ENCODE results near the gene ZNF207.
"Not testable (repeated sequence)": the region's sequence is repeated elsewhere in the genome, so short reads cannot be mapped to it uniquely, and the experiment has no call there.

Gene ZNF207

DNA sequence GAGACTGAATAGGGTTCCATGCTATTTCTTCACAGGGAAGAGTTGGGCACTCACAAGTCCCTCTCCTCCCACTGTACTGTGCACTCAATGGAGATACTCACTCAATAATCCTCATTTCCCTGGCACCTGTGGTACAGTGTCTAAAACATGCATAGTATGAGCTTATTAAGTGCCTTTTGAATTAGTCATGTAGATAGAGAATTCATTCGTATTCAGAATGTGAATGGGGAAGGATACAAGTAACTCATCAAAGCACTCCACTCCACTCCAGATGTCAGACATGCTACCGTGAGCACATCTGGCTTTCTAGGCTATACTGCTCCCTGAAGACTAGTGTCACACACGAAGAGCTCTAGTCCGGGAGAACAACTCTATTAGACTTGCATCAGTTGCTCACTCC, 14.3 kb upstream of the ZNF207 start:
- DNase-seq, result no peak

DNA sequence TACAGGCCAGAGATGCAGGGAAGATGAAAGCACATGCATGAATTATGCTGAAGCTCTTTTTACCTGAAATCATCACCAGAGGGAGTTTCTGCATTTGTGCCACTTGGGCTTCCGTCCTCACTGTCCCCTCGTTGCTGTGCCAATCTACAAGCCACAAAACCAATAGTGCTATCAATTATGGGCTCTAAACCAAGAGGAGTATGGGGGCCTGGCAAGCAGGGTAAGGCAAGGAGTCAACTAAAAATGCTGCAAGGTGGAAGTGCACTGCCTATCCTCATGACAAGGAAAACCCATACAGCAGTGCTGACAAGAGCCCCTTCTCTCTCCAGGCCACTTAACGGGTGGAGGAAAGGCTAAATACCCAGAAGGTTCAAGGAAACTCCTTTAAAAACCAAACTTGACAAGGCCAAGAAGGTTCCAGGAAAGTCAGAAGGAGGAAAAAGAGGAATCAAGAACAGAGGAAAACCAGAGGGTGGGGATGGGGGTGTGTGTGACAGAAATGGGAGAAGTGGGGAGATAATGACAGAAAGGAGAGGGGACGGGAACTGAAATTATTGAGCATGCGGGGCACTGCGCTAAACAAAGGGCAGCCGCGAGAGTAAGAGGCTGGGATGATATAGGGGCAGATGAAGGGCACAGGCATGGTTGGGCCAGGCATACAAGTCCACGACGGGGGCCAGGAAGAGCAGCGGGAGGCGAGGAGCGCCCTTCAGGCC, 8.7 kb upstream of the ZNF207 start:
- peak in 4 of 5 donors; percentile 31 to 65 (median 48) for DNase-seq

GRCh38 chr17:32341857-32342602, 7.9 kb upstream of the ZNF207 start, which contains the start of gene C17orf75:
TSS of gene C17orf75 (minus strand) at chr17:32342173. CDS start at chr17:32342139, 34 bp downstream.
- peak; percentile 40 to 82 (median 59) for DNase-seq

DNA sequence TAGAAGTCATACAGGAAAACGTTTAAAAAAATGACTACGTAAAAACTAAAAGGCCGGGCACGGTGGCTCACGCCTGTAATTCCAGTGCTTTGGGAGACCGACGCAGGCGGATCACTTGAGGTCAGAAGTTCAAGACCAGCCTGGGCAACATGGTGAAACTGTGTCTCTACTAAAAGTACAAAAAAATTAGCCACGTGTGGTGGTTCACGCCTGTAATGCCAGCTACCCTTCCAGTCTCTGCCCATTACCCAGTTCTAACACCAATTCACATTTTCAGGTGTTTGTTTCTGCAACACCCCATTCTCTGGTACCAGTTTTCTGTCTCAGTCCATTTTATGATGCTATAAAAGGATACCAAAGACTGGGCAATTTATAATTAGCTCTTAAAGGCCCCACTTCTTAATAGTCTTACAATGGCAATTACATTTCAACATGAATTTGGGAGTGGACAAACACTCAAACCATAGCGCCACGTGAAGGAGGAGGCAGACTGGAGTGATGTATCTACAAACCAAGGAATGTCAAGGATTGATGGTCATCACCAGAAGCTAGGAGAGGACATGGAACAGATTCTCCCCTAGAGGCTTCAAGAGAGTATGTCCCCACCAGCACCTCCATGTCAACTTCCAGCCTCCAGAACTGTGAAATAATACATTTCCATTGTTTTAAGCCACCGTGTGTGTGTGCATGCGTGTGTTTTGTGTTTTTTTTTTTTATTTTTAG, 7.2 kb upstream of the ZNF207 start:
- DNase-seq, result no peak

- DNase-seq, result no peak
Observed at GRCh38 chr17:32345951-32346600, 3.9 kb upstream of the ZNF207 start.

DNA sequence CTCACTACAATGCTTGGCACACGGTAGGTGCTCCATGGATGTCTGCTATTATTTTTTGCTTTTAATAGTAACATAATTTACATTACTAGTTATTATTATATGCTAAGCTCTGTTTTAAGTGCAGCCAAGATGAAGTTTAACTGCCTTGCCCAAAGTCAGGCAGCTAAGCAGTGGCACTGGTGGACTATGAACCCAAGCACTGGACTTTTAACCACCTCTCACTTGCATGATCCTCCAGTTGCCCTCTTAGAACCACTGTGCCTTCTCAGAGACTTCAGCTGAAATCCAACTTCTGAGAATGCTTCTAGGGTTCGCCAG, 1.5 kb upstream of the ZNF207 start:
- DNase-seq, result no peak

DNA sequence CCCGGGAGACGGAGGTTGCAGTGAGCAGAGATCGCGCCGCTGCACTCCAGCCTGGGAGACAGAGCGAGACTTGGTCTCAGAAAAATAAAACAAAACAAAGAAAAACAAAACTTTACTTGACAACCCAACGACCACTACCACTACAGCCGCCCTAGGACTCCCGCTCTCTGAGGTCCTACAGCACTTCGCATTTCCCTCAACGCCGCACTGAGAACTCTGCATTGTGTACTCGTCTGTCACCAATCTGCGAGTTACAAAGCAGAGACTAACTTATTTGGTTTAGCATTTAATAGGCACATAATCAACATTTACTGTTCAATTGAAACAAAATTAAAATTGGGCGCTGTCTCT, 479 bp upstream of the ZNF207 start:
- DNase-seq, result peak in 1 of 5 donors; percentile 10

DNA sequence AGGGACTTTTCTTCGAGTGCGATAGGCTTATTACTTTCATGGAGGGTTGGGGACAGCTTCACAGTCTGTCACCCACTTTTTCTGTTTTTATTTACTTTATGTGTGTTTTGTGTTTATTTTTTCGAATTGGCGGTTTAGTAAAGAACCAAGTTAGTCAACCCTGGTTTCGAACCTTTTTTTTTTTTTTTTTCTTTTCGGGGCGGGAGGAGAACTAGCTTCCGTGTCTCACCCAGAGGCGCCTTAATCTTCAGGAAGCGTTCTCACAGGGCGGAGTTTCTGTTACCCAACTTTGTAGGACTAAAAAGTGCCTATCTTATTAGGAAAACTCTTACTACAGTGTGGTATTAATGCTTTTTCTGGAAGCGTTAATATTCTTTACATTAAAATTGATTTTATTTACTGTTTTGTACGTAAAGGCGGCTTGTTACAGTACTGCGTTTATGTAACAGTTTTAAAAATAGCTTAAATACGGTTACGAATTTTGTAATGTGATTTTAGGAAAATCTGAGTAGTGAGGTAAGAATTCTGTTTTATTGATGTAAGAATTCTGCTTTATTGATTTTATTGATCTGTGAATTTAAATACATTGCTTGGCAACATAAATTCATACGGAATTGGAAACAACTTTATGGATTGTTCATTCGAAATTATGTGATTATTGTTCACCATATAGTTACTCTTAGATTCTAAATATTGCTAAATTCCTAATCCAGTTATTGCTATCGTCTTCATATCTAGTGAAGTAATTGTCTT, 885 bp downstream of the ZNF207 start:
- DNase-seq, result peak; percentile 22 to 65 (median 34)

GRCh38 chr17:32352734-32353133, 2.8 kb downstream of the ZNF207 start:
- not testable (repeated sequence) for DNase-seq

DNA sequence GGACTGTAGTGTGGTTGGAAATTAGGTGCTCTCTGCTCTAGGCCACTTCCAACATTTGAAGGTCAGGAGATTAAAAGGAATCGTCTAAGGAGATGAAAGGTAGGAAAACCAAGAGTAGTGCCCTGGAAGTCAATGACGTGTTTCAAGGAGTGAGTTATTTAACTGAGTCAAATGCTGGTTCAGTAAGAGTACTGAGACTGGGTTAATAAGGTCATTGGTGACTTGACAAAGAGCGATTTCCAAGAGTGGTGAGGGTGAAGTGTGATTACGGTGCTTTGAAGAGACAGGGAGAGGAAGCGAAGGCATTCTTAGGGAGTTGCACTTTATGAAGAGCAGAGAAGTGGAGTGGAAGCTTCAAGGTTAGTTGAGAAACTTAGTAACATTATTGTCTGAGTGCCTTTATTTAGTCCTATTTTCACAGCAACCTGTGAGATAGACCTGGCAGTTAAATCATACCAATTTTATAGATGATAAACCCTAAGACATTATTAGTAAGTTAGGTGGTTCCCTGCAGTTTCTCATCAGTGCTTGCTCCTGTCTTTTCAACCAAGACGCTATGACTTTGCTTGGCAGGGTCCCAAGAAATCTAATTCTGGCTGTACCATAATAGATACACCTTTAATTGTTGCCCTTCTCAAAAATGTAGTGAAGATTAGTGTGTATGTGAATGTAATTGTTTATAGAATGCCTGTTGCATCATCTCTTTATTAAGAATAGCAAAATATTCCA, 5.9 kb downstream of the ZNF207 start:
- DNase-seq, result no peak

DNA sequence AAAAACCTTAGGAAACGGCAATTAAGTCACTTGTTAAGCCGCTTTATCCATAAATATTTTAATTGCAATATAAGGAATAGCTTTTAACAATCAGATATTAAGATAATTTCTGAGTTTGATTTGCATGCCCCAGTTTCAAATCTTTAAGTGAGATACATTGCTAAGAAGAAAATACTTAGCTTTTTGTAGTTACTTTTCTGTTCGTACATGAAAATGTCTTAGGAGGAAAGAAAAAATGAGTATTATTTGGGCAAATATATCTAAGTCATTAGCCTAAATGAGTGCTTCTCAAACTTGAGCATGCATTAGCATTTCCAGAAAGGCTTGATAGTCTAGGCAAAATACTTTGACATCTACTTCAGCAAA, 6.4 kb downstream of the ZNF207 start:
- no peak for DNase-seq

- DNase-seq, result no peak
Observed at GRCh38 chr17:32356750-32357149, 6.8 kb downstream of the ZNF207 start.

- no peak for DNase-seq
Observed at GRCh38 chr17:32357615-32358014, 7.7 kb downstream of the ZNF207 start.

DNA sequence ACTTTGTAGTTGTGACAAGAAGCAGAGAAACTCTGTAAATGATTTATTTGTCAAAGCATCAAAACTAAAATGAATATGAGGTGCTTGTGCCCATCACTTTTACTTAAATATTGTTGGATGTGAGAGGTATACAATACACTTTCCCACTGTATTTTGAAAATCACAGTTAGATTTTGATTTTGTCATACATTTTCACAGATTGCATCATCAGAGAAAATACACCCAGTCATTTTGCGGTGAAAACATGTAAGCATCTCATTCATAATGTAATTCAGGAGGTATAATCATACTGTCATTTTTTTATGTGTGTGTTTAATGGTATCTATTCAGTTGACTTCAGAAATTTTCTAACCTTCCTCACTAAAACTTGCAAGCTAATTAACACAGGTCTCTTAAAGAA, 11.3 kb downstream of the ZNF207 start:
- no peak for DNase-seq

GRCh38 chr17:32370426-32370825, 20.5 kb downstream of the ZNF207 start:
- DNase-seq, result no peak

DNA sequence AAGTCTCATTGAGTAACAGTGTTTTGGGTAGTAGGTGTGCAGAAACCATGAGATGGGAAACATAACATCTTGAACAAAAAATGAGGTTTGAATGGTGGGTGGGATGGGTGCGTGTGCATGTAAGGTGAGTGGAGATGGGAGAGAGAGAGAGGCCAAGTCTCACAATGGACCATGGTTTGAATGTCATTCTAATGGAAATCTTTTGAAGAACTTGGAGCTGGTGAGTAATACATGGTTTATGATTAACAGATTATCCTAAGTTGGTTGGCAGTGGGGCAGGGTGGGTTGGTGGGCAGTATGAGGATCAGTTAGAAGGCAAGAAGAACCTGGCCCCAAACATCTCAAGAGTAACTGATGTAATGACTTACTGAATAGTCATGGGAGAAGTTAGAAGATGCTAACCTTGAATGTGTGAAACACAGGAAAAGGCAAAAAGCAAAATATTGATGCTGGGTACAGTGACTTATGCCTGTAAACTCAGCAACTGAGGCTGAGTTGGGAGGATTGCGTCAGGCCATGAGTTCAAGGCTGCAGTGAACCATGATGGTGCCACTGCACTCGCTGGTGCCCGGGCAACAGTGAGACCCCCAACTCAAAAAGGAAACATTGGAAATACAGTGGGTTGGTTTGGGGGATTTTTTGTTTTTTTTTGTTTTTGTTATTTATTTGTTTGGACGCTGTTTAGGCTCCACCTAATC, 32.7 kb downstream of the ZNF207 start:
- no peak for DNase-seq

- no peak for DNase-seq
Observed at GRCh38 chr17:32383926-32384434, 34.0 kb downstream of the ZNF207 start.

DNA sequence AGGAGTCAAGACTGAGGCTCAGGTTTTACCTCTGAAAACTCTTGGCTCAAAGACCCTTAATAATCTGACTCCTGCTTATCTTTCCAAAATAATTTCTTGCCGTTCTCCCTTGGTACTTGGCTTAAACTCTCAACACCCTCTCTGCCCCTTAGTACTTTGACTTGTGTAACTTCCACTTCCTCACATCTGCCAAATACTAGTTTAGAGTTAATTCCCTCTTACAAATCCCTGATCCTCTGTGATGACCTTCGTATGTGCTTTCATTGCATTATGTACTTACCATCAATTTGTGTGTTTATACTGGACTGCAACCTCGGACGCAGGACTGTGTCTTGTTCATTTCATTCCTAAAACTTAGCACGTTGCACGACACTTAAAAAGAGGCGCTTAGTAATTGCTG, 35.2 kb downstream of the ZNF207 start:
- no peak for DNase-seq

- DNase-seq, result no peak
Observed at GRCh38 chr17:32385971-32386370, 36.0 kb downstream of the ZNF207 start.

GRCh38 chr17:32386844-32387243, 36.9 kb downstream of the ZNF207 start:
- DNase-seq, result no peak

GRCh38 chr17:32388128-32388527, 38.2 kb downstream of the ZNF207 start:
- not testable (repeated sequence) for DNase-seq
